A172 (cell line): Measurements from ENCODE around the gene CHTOP. TPM values are rescaled to one million over a fixed set of nuclear protein-coding genes. Genes with fewer than 3 reads are reported as not detected.
"Not testable (repeated sequence)": the region's sequence is repeated elsewhere in the genome, so short reads cannot be mapped to it uniquely, and the experiment has no call there.

Source experiments
- DNase-seq: peaks from one replicate; pipeline ENCODE4 v3.0.0-alpha.2; 2015; ENCODE audit warnings: low spot score
- total RNA-seq: library from RNA; depleted of rRNA; stranded (reverse); fragments of >200 nt; shearing (Covaris generic); gene quantifications from 2 replicates; pipeline ENCODE4 v1.2.3, GENCODE V29; 2014

The CHTOP gene
- total RNA-seq, 1 experiment from 2014 or later, result 49.0 TPM

DNA sequence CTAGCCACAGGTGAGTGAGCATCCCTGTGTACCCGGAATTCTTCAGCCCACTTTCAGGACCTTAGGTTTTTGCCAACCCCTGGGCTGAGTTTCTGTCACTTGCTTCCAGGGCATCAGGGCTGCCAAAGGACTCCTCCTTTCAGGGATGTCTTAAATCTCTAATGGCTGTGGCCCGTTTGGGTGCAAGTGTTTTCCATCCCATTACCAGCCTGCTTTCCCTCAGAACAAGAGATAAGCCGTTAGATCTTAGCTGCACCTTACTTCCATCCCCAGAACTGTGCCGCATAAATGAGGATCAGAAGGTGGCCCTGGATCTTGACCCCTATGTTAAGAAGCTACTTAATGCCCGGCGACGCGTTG is 25.3 kb downstream of the CHTOP start:
- no peak for DNase-seq

DNA sequence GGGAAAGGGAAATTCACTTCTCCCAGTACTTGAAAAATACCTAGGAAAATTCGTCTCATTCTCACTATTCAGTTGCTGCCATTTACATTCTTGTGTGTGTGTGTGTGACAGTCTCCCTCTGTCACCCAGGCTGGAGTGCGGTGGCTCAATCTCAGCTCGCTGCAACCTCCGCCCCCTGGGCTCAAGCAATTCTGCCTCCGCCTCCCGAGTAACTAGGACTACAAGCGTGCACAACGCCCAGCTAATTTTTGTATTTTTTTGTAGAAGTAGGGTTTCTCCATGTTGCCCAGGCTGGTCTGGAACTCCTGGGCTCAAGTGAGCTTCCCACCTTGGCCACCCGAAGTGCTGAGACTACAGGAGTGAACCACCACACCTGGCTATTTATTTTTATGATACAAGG is 25.8 kb downstream of the CHTOP start:
- no peak for DNase-seq

DNA sequence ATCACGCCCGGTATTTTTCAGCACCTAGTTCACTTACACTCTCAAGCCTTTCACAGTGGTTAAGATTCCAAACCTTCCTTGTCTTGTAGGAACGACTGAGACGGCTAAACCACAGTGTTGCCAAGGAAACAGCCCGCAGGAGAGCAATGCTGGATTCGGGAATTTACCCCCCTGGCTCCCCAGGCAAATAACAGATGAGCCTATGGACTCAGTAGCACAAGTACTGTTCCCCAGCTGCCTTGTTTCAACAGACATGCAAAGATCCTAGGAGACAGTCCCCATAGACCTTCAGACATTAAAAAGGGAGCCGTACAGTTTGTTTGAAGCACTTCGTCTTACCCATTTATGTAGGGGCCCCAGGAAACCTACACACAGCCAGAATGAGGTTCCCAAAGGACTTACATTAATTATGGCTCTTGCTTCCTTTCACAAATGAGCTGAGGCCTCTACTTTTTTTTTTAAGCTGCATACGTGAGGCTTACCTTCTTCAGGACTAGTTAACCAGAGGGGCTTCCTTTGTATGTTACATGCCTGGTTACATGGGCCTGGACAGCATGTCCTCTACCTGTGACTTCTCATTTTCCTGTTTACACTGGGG is 27.3 kb downstream of the CHTOP start:
- DNase-seq, result no peak

GRCh38 chr1:153662269-153662668 is 28.4 kb downstream of the CHTOP start:
- no peak for DNase-seq

GRCh38 chr1:153663211-153663610 is 29.3 kb downstream of the CHTOP start:
- DNase-seq, result no peak

- DNase-seq, result no peak
Measured at GRCh38 chr1:153667439-153667838, 33.6 kb downstream of the CHTOP start.

- DNase-seq, result not testable (repeated sequence)
Measured at GRCh38 chr1:153668672-153669071, 34.8 kb downstream of the CHTOP start.

GRCh38 chr1:153669606-153670005 is 35.7 kb downstream of the CHTOP start:
- no peak for DNase-seq

- no peak for DNase-seq
Measured at GRCh38 chr1:153670257-153670858, 36.5 kb downstream of the CHTOP start.

DNA sequence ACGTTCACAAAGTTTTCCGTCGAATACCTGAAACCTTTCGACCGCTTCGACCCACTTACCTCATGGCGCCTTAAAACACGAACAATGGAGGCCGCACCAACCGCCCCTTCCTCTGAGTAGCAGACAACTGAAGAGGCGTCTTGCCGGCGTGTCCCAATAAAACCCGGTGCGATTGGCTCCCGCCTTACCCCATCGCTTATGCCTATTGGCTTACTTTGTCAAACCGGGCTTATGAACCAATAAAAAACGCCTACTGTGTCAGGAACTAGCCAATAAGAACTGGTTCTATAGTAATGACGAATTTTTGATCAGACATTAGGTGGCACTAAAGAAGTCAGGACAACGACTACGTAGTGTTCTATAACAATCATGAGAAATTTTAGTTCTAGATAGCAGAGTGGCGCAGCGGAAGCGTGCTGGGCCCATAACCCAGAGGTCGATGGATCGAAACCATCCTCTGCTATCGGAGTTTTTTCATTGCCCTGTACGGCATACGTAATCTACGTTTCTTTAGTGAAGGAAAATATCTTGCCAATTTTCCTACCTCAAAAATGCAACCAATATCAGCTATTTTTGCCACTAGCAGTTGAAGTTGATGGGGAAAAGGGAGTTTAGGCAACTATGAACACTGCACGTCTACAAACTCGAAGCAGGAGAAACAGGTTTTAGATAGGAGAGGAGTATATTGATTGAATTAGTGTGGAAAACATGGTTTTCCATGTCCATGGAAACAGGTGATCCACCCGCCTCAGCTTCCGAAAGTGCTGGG is 37.2 kb downstream of the CHTOP start, which contains the start of gene ILF2:
Gene ILF2 (minus strand): TSS at position 135 of the 769 bp plus-strand sequence. CDS start 71 bp downstream, at position 64.
- DNase-seq, result peak; percentile 100

DNA sequence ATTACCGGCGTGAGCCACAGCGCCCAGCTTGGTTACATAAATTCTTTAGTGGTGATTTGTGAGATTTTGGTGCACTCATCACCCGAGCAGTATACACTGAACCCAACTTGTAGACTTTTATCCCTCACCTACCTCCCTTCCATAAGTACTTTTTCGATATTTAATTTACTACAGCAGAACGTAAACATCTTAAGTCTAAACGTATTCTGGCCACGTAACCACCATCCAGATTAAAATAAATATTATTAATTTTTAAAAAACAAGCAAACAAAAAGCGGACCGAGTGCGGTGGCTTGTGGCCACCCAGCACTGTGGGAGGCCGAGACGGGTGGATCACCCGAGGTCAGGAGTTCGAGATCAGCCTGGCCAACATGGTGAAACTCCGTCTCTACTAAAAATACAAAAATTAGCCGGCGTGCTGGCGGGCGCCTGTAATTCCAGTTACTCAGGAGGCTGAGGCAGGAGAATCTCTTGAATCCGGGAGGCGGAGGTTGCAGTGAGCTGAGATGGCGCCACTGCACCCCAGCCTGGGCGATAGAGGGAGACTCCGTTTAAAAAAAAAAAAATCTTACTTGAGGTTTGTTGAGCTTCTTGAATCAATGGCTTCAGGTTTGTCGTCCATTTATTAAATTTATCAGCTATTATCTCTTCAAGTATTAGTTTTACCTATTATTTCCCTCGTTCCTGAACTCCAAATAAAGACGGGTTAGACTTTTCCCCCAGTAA is 37.9 kb downstream of the CHTOP start:
- DNase-seq, result peak; percentile 83

- no peak for DNase-seq
Measured at GRCh38 chr1:153673511-153673910, 39.6 kb downstream of the CHTOP start.

DNA sequence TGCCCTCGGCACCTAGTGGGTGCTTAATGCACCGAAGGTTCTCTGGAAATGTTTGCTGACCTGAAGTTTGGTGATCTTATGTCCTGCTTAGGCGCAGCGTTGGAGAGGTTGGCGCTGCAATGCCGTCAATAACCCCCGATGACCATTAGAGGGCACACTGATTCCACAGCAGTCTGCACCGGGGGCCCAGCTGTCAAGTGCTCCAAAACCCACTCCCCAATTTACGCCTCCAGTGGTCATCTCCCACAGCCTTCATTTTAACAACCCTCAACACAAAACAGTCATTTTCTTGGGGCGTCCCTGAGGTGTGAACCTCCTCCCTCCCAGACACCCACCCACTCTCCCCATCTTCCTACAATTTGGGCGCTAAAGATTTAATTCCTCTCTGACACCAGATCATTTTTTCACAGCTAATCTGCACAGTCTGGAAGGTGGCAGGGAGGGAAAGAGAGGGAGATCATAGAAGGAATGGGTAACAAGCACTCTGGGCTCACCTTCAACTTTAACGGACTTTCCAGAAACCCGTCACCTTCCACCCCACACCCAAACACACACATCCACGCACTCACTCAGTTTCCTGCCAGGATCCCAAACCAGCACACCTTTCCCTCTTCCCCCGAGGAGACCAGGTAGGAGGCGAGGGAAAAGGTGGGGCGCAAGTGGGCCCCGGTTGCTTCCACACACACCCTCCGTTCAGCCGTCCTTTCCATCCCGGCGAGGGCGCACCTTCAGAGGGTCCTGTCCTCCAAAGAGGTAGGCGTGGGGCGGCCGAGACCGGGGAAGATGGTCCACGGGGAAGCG is 44.1 kb downstream of the CHTOP start:
- peak; percentile 53 for DNase-seq

GRCh38 chr1:153678519-153679336 is 44.9 kb downstream of the CHTOP start, which contains the start of gene NPR1:
Gene NPR1 (plus strand): TSS chr1:153678688. CDS start chr1:153679109, 421 bp downstream.
- no peak for DNase-seq

GRCh38 chr1:153679337-153680119 is 45.7 kb downstream of the CHTOP start:
- DNase-seq, result no peak

DNA sequence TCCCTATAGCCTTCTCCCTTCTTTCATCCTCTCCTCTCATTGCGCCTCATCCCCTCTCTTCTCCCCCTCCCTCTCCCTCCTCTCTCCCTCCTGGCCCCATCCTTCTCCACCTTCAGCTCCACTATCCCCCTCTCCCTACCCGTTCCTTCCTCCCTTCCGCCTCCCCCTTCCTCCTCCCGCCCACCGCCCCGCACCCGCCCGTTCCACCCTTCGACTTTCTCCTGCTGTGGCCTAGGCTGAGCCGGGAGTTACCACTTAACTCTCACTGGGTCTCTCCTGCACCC is 46.2 kb downstream of the CHTOP start:
- no peak for DNase-seq

DNA sequence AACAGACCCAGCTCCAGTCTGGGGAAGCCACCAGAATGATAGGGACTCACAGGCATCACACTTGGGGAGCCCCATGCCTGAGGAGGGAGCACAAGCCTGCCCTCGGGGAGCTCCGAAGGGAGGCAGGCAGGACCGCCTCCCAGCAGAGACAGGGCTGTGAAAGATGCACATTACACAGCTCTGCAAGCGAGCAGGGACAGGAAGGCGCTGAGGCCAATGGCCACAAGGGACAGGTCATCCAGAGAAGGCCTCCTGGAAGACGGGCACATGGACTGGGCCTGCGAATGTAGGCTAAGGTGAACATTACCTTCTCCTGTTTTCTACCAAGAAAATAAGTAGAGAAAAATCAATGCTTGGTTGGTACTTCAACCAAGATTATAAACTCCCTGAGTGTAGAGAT is 48.9 kb downstream of the CHTOP start:
- no peak for DNase-seq

DNA sequence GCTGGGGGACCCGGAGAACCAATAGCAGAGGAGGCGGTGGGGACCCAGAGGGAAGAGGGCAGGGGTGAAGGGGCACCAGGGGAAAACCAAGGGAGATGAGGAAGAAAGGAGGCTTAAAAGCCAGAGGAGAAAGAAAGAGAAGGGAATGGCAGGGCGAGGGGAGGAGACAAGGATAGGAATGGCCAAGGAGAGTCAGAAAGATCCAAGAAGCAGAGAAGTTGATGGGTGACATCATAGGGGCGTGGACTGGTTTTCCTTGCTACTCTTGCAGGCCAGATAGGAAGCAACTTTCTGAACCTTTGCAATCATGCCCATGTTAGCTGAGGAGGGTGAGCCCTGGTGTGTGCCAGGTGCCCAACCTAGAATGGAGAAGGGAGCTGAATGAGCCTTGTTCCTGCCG is 50.0 kb downstream of the CHTOP start:
- peak; percentile 73 for DNase-seq

DNA sequence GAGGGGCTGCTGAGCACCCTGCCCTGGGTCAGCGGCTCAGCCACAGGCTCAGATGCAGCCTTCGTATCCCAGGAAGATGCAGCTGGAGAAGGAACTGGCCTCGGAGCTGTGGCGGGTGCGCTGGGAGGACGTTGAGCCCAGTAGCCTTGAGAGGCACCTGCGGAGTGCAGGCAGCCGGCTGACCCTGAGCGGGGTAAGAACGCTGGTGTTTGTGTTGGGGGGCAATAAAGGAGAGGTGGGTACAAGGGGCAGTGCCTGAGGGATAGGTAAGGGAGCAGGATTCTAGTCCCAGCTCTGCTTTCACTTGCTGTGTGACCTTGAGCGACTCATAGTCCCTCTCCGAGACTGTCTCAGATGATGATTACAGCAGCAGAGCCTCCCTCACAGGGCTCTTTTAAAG is 51.0 kb downstream of the CHTOP start:
- no peak for DNase-seq
